T-helper 17 cell (primary cell): ENCODE data around the gene NTRK2. TPM values are rescaled to one million over a fixed set of nuclear protein-coding genes. Genes with fewer than 3 reads are reported as not detected.

Experiments
- ATAC-seq: fragments of 150-1000 bp; cut with Tn5 transposase; 2 replicates; pipeline ENCODE4 v1.10.0; 2021; ENCODE audit warnings: mild to moderate bottlenecking, moderate library complexity
- DNase-seq, 3 donors: peaks; one replicate each; pipeline versions ENCODE4 v3.0.0 to v3.0.0-alpha.2; 2020 to 2021
- H3K9me3 ChIP-seq: one replicate; pipeline ENCODE4 v1.7.0; 2013; ENCODE audit warnings: low read length, mild to moderate bottlenecking; ENCODE audit not compliant: control insufficient read depth, poor library complexity, severe bottlenecking
- H3K27ac Mint-ChIP-seq: one replicate; pipeline ENCODE4 v1.8.0; 2022; ENCODE audit warnings: mild to moderate bottlenecking, moderate library complexity, mixed read lengths
- H3K27me3 Mint-ChIP-seq: one replicate; pipeline ENCODE4 v1.8.0; 2022; ENCODE audit warnings: mixed read lengths
- H3K36me3 Mint-ChIP-seq: one replicate; pipeline ENCODE4 v1.8.0; 2022; ENCODE audit warnings: low read depth, mixed read lengths
- H3K4me1 Mint-ChIP-seq: one replicate; pipeline ENCODE4 v1.8.0; 2022; ENCODE audit warnings: mild to moderate bottlenecking, mixed read lengths
- H3K4me3 Mint-ChIP-seq: one replicate; pipeline ENCODE4 v1.8.0; 2022; ENCODE audit warnings: mild to moderate bottlenecking, moderate library complexity, mixed read lengths
- total RNA-seq, 4 donors: library from RNA in 2 of 4; stranded (reverse) in 2 of 4; gene quantifications; one replicate each; pipeline ENCODE4 v1.2.3 and lab custom pipeline; 2022 to 2026

NTRK2 gene
- total RNA-seq, 2 donors from 2014 or later, result 1.1 to 1.6 TPM

GRCh38 chr9:84866396-84867175, 197.1 kb downstream of the NTRK2 start:
- peaks cover 4% of the 10 kb centered on the region for H3K27me3 Mint-ChIP-seq

DNA sequence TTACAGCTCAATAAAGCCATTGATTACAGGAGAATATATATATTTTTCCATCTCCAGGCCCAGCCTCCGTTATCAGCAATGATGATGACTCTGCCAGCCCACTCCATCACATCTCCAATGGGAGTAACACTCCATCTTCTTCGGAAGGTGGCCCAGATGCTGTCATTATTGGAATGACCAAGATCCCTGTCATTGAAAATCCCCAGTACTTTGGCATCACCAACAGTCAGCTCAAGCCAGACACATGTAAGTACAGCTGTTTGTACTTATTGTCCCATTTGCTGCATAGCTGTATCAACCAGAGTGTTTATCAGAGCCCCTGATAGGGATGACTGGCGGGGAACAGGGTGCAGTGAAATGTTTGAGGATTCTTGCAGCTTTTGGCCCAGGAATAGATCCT, 197.7 kb downstream of the NTRK2 start:
- Mint-ChIP-seq H3K36me3 (no peaks in the 10 kb centered on the region), H3K4me3 (no peak overlapping the region), H3K27me3 (no peaks in the 10 kb centered on the region), H3K4me1 (no peaks in the 10 kb centered on the region), H3K27ac (no peak overlapping the region)
- ATAC-seq (no peak), DNase-seq (no peak)
- H3K9me3 ChIP-seq, result no peaks in the 10 kb centered on the region

More at GRCh38 chr9:84866396-84867175, 197.1 kb downstream of the NTRK2 start:
- Mint-ChIP-seq H3K27ac (no peak overlapping the region), H3K36me3 (no peaks in the 10 kb centered on the region), H3K4me3 (no peak overlapping the region), H3K4me1 (no peaks in the 10 kb centered on the region)
- no peak for ATAC-seq
- H3K9me3 ChIP-seq, result no peaks in the 10 kb centered on the region
- DNase-seq, result no peak

DNA sequence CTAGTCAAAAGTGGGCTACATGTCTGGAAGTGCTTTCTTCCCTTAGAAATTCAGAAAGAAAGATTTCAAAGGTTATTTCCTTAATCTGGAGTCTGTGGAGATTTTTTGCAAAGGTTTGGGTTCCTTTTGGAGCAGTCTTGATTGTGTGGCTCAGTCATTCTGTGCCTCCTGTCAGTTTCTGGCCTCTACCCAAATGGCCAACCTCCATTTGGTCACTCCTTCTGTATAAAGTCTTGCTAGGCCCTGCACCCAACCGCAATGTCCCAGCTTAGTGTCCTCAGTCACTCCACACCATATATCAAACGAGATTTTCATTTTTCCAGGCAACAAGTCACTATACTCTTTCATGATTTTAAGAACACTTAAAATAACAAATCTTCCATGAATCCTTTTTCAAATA, 199.6 kb downstream of the NTRK2 start:
- Mint-ChIP-seq H3K27me3 (no peaks in the 10 kb centered on the region), H3K27ac (no peak overlapping the region), H3K36me3 (no peaks in the 10 kb centered on the region), H3K4me1 (peaks cover under 1% of the 10 kb centered on the region), H3K4me3 (no peak overlapping the region)
- no peaks in the 10 kb centered on the region for H3K9me3 ChIP-seq
- no peak for DNase-seq
- ATAC-seq, result no peak

DNA sequence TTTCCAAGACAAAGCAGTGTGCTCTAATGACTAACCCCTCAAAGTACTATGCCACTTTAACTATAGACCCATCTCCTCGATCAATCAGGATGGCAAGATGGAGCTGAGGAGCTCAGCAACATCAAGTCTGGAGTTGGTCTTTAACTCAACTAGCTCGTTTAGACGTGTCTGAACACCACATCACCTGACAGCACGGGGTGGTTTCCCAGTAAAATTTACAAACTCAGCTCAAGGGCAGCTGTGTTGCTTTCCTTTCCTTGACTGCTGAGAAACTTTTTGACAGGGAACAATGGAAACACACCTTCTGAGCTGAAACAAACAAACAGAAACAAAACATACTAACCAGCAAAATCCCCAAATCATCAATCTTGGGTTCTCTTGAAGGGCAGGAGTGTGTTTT, 202.5 kb downstream of the NTRK2 start:
- no peak overlapping the region for H3K27ac Mint-ChIP-seq
- no peaks in the 10 kb centered on the region for H3K27me3 Mint-ChIP-seq
- DNase-seq, result no peak
- H3K9me3 ChIP-seq, result no peaks in the 10 kb centered on the region
- H3K4me3 Mint-ChIP-seq, result no peak overlapping the region
- H3K4me1 Mint-ChIP-seq, result peaks cover 12% of the 10 kb centered on the region
- H3K36me3 Mint-ChIP-seq, result no peaks in the 10 kb centered on the region
- no peak for ATAC-seq

DNA sequence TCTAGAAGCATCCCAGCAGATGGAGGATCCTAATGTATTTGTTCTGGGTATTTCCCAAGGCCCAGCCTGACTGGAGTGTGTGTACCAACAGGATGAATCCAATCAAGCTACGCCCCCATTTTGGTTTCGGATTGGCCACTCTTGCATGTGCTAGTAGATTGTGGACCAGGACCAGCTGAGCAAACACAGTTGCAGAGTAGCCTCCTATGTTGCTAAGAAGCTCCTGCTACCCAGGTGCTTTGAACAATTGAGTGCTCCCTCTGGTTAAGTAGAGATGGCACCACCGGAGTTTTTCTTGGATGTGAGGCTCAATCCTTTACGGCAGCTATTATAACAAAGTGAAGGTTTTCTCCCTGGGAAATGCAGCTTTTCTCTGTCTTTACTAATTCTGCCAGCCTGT, 204.5 kb downstream of the NTRK2 start:
- ATAC-seq, result no peak
- H3K4me3 Mint-ChIP-seq, result peak overlapping the region; percentile 39

DNA sequence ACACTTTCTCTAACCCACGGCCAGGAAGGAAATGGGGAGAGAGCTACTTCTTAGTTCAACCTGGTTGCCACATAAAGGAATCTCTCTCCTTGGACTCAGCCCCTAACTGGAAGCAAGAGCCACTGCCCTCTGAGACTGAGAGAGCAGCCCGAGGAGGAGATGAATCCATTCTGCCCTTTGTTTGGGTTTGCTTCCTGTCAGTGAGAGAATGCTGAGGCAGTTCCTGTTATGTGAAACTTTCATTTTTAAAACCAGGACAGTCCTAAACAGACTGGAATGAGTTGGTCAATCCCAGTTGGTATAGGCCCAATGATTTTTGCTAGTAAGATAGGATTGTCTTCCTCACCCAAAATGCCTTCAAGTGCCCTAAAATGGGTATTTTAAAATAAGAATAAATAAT, 205.1 kb downstream of the NTRK2 start:
- DNase-seq (no peak), ATAC-seq (no peak)
- Mint-ChIP-seq H3K36me3 (no peaks in the 10 kb centered on the region), H3K4me3 (peak overlapping the region; percentile 39), H3K4me1 (peaks cover 12% of the 10 kb centered on the region), H3K27me3 (no peaks in the 10 kb centered on the region), H3K27ac (peak overlapping the region; percentile 78)
- H3K9me3 ChIP-seq, result no peaks in the 10 kb centered on the region

More for the DNA sequence above, 204.5 kb downstream of the NTRK2 start:
- H3K27me3 Mint-ChIP-seq, result no peaks in the 10 kb centered on the region
- peaks cover 12% of the 10 kb centered on the region for H3K4me1 Mint-ChIP-seq
- DNase-seq, result no peak
- no peaks in the 10 kb centered on the region for H3K9me3 ChIP-seq
- H3K36me3 Mint-ChIP-seq, result no peaks in the 10 kb centered on the region
- H3K27ac Mint-ChIP-seq, result peak overlapping the region; percentile 78

GRCh38 chr9:84875193-84875592, 205.7 kb downstream of the NTRK2 start:
- DNase-seq (no peak), ATAC-seq (no peak)
- no peaks in the 10 kb centered on the region for H3K27me3 Mint-ChIP-seq
- no peak overlapping the region for H3K4me3 Mint-ChIP-seq
- H3K4me1 Mint-ChIP-seq, result peaks cover 12% of the 10 kb centered on the region
- no peaks in the 10 kb centered on the region for H3K9me3 ChIP-seq
- H3K27ac Mint-ChIP-seq, result peak overlapping the region; percentile 78
- no peaks in the 10 kb centered on the region for H3K36me3 Mint-ChIP-seq

GRCh38 chr9:84879631-84880030, 210.1 kb downstream of the NTRK2 start:
- DNase-seq, result no peak
- H3K9me3 ChIP-seq, result no peaks in the 10 kb centered on the region
- no peak for ATAC-seq
- H3K4me3 Mint-ChIP-seq, result no peak overlapping the region
- no peaks in the 10 kb centered on the region for H3K36me3 Mint-ChIP-seq
- H3K4me1 Mint-ChIP-seq, result peaks cover 6% of the 10 kb centered on the region
- H3K27me3 Mint-ChIP-seq, result no peaks in the 10 kb centered on the region
- no peak overlapping the region for H3K27ac Mint-ChIP-seq

- ATAC-seq (no peak), DNase-seq (no peak)
- Mint-ChIP-seq H3K4me1 (no peaks in the 10 kb centered on the region), H3K4me3 (no peak overlapping the region), H3K36me3 (no peaks in the 10 kb centered on the region), H3K27me3 (no peaks in the 10 kb centered on the region), H3K27ac (no peak overlapping the region)
- H3K9me3 ChIP-seq, result no peaks in the 10 kb centered on the region
These were observed 211.3 kb downstream of the NTRK2 start for GRCh38 chr9:84880835-84881234.

DNA sequence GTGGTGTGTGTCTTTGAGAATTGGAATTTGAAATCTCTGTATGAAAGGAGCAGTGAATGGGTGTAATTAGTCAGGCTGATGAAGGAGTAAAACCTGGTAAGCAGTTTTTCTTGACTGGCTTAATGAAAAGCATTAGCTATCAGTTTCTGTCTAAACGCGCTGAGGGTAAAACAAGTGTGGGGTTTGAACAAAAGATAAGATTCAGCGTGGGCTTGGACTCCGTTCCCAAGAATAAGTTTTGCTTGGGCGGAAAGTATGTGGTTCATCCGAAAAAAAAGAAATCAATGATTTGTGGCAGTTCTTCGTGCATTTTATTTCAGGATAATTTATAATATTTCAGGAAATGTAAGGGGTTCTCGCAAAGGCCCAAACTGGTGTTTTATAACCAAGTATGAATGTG, 217.3 kb downstream of the NTRK2 start:
- peaks cover 13% of the 10 kb centered on the region for H3K27me3 Mint-ChIP-seq
- H3K4me1 Mint-ChIP-seq, result no peaks in the 10 kb centered on the region
- no peaks in the 10 kb centered on the region for H3K9me3 ChIP-seq
- peaks cover 2% of the 10 kb centered on the region for H3K36me3 Mint-ChIP-seq
- H3K27ac Mint-ChIP-seq, result no peak overlapping the region
- H3K4me3 Mint-ChIP-seq, result no peak overlapping the region
- DNase-seq, result no peak
- no peak for ATAC-seq

- DNase-seq, result no peak
- Mint-ChIP-seq H3K36me3 (peaks cover 2% of the 10 kb centered on the region), H3K4me3 (no peak overlapping the region), H3K4me1 (peaks cover 2% of the 10 kb centered on the region), H3K27me3 (peaks cover 19% of the 10 kb centered on the region), H3K27ac (no peak overlapping the region)
- H3K9me3 ChIP-seq, result no peaks in the 10 kb centered on the region
- ATAC-seq, result no peak
These were observed 222.4 kb downstream of the NTRK2 start for GRCh38 chr9:84891924-84892323.

DNA sequence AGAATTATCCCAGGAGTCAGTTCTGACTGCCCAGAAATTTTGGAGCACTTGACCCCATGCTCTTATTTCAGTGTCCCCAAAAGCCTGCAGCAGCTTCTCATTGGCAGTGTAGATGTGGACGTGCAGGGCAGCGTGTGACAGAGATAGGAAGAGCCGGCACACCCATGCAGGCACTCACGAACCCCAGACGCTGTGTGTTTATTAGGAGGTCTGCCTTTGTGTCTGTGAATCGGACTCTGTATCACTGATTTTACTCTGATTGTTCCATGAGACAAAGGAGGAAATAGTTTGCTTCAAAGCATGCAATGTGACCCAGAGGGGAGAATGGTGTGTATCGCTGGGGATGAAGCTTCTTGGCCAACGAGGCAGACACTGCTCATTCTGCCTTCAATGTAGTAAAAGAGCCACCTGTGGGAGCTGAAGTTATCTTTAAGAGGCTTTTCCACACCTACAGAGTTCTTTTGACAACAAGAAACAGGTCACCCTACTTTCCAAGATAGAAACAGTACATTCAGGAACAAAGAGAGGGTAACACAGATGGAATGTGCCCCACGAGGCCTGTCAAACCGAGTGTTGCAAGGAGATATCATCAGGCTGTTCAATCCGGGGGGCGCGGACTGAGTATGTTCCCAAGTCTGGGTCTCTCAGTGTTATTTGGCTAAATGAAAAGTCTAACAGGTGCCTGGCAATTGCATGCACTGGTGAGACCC, 224.0 kb downstream of the NTRK2 start:
- ATAC-seq, result no peak
- peaks cover 23% of the 10 kb centered on the region for H3K27me3 Mint-ChIP-seq
- no peaks in the 10 kb centered on the region for H3K36me3 Mint-ChIP-seq
- peaks cover 2% of the 10 kb centered on the region for H3K4me1 Mint-ChIP-seq
- no peak for DNase-seq
- H3K9me3 ChIP-seq, result no peaks in the 10 kb centered on the region
- H3K27ac Mint-ChIP-seq, result no peak overlapping the region
- H3K4me3 Mint-ChIP-seq, result no peak overlapping the region

DNA sequence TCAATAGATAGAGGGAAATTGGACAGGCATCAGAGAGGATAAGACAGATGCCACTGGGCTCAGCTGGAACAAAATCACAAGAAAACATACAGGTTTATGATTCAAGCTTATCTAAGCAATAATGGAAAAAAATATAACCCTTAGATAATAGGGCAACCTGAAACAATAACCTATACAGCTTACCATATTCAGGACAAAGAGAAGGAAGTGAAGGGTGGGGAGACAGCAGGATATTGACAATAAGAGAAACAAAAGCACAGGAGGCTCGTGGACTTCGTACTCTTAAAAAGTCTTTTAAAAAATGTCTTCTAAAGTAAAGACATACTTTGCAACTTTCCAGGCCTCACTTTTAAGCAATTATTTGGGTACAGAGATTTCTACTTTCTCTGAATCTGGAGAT, 225.3 kb downstream of the NTRK2 start:
- Mint-ChIP-seq H3K27me3 (peaks cover 23% of the 10 kb centered on the region), H3K36me3 (no peaks in the 10 kb centered on the region), H3K4me1 (peaks cover 2% of the 10 kb centered on the region), H3K4me3 (no peak overlapping the region), H3K27ac (peak overlapping the region; percentile 24)
- H3K9me3 ChIP-seq, result no peaks in the 10 kb centered on the region
- ATAC-seq (no peak), DNase-seq (no peak)
